ENCODE results near the gene TAS2R40.

DNA sequence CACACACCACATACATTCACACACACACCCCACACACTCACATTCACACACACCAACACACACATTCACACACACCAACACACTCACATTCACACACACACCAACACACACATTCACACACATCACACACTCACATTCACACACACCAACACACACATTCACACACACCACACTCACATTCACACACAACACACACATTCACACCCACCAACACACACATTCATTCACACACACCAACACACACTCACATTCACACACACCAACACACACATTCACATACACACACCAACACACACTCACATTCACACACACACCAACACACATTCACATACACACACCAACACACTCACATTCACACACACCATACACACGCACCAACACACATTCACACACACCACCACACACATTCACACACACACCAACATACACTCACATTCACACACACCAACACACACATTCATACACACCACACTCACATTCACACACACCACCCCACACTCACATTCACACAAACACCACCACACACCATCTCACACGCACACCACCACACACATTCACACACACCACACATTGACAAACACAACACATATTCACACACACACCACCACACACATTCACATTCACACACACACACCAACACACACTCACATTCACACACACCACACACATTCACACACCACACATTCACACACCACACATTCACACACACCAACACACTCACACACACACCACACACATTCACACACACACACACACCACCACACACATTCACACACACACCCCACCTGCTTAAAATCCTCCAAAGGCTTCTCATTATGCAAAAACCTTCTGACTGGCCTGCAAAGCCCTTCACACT lies 9.0 kb downstream of the TAS2R40 start:
- TF ChIP-seq, protein P1, sequence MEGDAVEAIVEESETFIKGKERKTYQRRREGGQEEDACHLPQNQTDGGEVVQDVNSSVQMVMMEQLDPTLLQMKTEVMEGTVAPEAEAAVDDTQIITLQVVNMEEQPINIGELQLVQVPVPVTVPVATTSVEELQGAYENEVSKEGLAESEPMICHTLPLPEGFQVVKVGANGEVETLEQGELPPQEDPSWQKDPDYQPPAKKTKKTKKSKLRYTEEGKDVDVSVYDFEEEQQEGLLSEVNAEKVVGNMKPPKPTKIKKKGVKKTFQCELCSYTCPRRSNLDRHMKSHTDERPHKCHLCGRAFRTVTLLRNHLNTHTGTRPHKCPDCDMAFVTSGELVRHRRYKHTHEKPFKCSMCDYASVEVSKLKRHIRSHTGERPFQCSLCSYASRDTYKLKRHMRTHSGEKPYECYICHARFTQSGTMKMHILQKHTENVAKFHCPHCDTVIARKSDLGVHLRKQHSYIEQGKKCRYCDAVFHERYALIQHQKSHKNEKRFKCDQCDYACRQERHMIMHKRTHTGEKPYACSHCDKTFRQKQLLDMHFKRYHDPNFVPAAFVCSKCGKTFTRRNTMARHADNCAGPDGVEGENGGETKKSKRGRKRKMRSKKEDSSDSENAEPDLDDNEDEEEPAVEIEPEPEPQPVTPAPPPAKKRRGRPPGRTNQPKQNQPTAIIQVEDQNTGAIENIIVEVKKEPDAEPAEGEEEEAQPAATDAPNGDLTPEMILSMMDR (IDR thresholded peaks at IDR 0.05), result no peak
- TF ChIP-seq ZFX (IDR thresholded peaks at IDR 0.05; ENCODE audit: borderline replicate concordance), result no peak

Data from 22Rv1 (cell line).